Thoracic aorta (tissue), 2 donors: ENCODE measurements around the gene PBX3. TPM values are rescaled to one million over a fixed set of nuclear protein-coding genes. Genes with fewer than 3 reads are reported as not detected.

Experiments used
- ATAC-seq: fragments of 150-250 bp; one replicate; pipeline ENCODE4 v1.8.0; 2017; ENCODE audit warnings: low read depth; ENCODE audit not compliant: insufficient number of reproducible peaks, low FRiP score
- DNase-seq: peaks from one replicate; pipeline ENCODE4 v3.0.0-alpha.2; 2020; ENCODE audit warnings: low spot score
- H3K27ac ChIP-seq, 2 donors: fragments of 200-600 bp; sonication (generic); 1 replicate in 1 of 2; 2 replicates in 1 of 2; pipeline ENCODE4 v1.5.1; 2016; ENCODE audit warnings: mild to moderate bottlenecking in 2 of 2, moderate library complexity in 2 of 2
- H3K27me3 ChIP-seq: fragments of 200-600 bp; sonication (generic); replicated peaks from 2 replicates; pipeline ENCODE4 v1.6.0; 2016; ENCODE audit warnings: mild to moderate bottlenecking; ENCODE audit not compliant: insufficient read depth
- H3K36me3 ChIP-seq: fragments of 200-600 bp; sonication (generic); one replicate; pipeline ENCODE4 v1.5.1; 2016
- H3K4me1 ChIP-seq, 2 donors: fragments of 200-600 bp; sonication (generic); 1 replicate in 1 of 2; 2 replicates in 1 of 2; pipeline versions ENCODE4 v1.5.1 to v1.6.0; 2016; ENCODE audit warnings: low read depth in 2 of 2, mild to moderate bottlenecking in 1 of 2; ENCODE audit not compliant: control insufficient read depth in 1 of 2
- H3K4me3 ChIP-seq: fragments of 200-600 bp; sonication (generic); 2 replicates; pipeline ENCODE4 v1.5.1; 2016; ENCODE audit warnings: mild to moderate bottlenecking
- H3K9me3 ChIP-seq: fragments of 200-600 bp; sonication (generic); 2 replicates; pipeline ENCODE4 v1.5.1; 2016
- total RNA-seq, 2 donors: library from RNA; depleted of rRNA; stranded (reverse); fragments of >200 nt; gene quantifications; one replicate each; pipeline versions ENCODE4 v1.1.0 to v1.2.3, GENCODE V29; 2016
- TF ChIP-seq, protein P1 (sequence below): fragments of 200-600 bp; sonication (generic); IDR thresholded peaks from one replicate; pipeline ENCODE4 v1.5.1; 2019; ENCODE audit warnings: antibody characterized with exemption

PBX3 gene
- total RNA-seq, 2 donors from 2014 or later, result 23.9 to 34.8 TPM

- Histone ChIP-seq H3K4me3 (no peak overlapping the region), H3K9me3 (no peaks in the 10 kb centered on the region), H3K36me3 (no peaks in the 10 kb centered on the region), H3K4me1 (peaks cover 0 to 8% of the 10 kb centered on the region in 2 donors), H3K27ac (no peak overlapping the region), H3K27me3 (no peaks in the 10 kb centered on the region)
- TF ChIP-seq, protein P1, sequence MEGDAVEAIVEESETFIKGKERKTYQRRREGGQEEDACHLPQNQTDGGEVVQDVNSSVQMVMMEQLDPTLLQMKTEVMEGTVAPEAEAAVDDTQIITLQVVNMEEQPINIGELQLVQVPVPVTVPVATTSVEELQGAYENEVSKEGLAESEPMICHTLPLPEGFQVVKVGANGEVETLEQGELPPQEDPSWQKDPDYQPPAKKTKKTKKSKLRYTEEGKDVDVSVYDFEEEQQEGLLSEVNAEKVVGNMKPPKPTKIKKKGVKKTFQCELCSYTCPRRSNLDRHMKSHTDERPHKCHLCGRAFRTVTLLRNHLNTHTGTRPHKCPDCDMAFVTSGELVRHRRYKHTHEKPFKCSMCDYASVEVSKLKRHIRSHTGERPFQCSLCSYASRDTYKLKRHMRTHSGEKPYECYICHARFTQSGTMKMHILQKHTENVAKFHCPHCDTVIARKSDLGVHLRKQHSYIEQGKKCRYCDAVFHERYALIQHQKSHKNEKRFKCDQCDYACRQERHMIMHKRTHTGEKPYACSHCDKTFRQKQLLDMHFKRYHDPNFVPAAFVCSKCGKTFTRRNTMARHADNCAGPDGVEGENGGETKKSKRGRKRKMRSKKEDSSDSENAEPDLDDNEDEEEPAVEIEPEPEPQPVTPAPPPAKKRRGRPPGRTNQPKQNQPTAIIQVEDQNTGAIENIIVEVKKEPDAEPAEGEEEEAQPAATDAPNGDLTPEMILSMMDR, result no peak
- no peak for ATAC-seq
- no peak for DNase-seq
Observed at GRCh38 chr9:125766468-125767221, 19.5 kb downstream of the PBX3 start.

DNA sequence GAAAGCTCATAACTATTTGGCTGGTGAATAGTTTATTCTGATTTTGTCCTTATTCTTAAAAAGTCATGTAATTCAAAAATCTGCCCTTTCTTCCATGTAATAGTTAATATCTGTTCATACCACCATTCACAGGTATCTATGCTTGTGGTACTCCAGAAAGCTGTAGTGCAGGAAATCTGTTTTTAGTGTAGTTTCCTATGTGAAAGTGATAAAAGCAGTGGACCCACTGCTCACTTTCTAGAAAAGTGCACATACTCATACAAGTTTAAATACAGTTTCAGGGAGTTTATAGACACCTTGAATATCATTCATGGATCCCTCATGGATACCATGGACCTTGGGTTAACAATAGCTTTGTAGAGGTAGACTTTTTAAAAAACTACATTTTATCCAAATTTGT lies 20.2 kb downstream of the PBX3 start:
- Histone ChIP-seq H3K4me3 (no peak overlapping the region), H3K36me3 (no peaks in the 10 kb centered on the region), H3K27me3 (no peaks in the 10 kb centered on the region), H3K4me1 (peaks cover 0 to 8% of the 10 kb centered on the region in 2 donors), H3K9me3 (no peaks in the 10 kb centered on the region), H3K27ac (no peak overlapping the region)
- no peak for DNase-seq
- no peak for ATAC-seq
- TF ChIP-seq, protein P1, result no peak

GRCh38 chr9:125768803-125769202 lies 21.6 kb downstream of the PBX3 start:
- DNase-seq (no peak), ATAC-seq (no peak)
- no peak overlapping the region for H3K27ac ChIP-seq
- H3K4me3 ChIP-seq, result no peak overlapping the region
- TF ChIP-seq, protein P1, result no peak
- H3K36me3 ChIP-seq, result no peaks in the 10 kb centered on the region
- no peaks in the 10 kb centered on the region for H3K27me3 ChIP-seq
- H3K4me1 ChIP-seq, result peaks cover 0 to 8% of the 10 kb centered on the region in 2 donors
- no peaks in the 10 kb centered on the region for H3K9me3 ChIP-seq

DNA sequence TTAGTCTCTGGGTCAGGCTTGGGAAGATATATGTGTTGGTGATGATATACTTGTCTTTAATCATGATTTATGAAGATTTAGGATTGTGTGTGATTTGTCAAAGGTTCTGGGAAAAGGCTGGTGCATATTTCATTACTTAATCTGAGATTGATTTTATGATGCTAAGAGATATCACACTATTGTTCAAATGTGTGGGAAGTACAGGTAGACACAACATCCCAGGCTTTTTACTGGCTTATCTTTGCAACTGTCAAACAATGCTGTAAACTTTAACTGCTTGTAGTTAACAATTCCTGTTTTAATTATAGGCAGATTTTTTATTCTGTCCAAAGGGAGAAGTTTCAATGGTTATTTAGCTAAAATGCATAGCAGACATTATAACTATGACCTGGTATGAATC lies 23.9 kb downstream of the PBX3 start:
- Histone ChIP-seq H3K4me3 (no peak overlapping the region), H3K27ac (no peak overlapping the region), H3K4me1 (peaks cover 0 to 8% of the 10 kb centered on the region in 2 donors), H3K27me3 (no peaks in the 10 kb centered on the region), H3K36me3 (no peaks in the 10 kb centered on the region), H3K9me3 (no peaks in the 10 kb centered on the region)
- TF ChIP-seq, protein P1, result no peak
- DNase-seq, result no peak
- no peak for ATAC-seq

- no peaks in the 10 kb centered on the region for H3K27me3 ChIP-seq
- no peak overlapping the region for H3K4me3 ChIP-seq
- no peaks in the 10 kb centered on the region for H3K36me3 ChIP-seq
- no peak overlapping the region for H3K27ac ChIP-seq
- no peak for DNase-seq
- ATAC-seq, result no peak
- H3K9me3 ChIP-seq, result no peaks in the 10 kb centered on the region
- peaks cover 0 to 8% of the 10 kb centered on the region in 2 donors for H3K4me1 ChIP-seq
- TF ChIP-seq, protein P1, result no peak
Observed at GRCh38 chr9:125772740-125773139, 25.6 kb downstream of the PBX3 start.
